Uterus (tissue), 2 donors: Measurements from ENCODE around the gene SPINT3.

Experiments used
- POLR2A ChIP-seq, 2 donors: fragments of 450-650 bp; IDR thresholded peaks; one replicate each; pipeline ENCODE4 v1.6.1; 2016; ENCODE audit warnings: antibody characterized with exemption in 2 of 2, mild to moderate bottlenecking in 1 of 2, moderate library complexity in 1 of 2
- TF ChIP-seq, protein P1 (sequence below), 4 experiments: fragments of 200-600 bp in 2 of 4; fragments of 450-650 bp in 2 of 4; sonication (generic) in 2 of 4; IDR thresholded peaks; one replicate each; pipeline ENCODE4 v1.5.1; 2016 to 2019; ENCODE audit warnings: antibody characterized with exemption in 4 of 4, mild to moderate bottlenecking in 2 of 4, moderate library complexity in 1 of 4

DNA sequence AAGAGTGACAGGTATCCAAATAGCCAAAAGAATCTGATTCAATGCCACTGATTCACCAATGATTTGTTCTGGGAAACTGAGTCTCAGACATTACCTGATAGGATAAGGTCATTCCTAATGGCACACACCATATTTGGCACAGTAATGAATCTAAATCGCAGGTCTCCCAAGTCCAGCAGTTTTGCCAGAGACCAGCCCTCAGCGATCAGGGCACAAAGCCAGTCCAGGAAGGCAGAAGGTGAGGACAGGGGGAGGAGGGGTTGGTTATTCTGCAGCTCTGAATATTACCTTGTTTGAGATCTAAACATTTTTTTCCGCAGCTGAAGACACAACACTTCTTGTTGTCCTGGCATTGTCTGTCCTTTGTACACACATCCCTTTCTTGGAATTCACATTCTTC lies 29.9 kb upstream of the SPINT3 start:
- TF ChIP-seq, protein P1, sequence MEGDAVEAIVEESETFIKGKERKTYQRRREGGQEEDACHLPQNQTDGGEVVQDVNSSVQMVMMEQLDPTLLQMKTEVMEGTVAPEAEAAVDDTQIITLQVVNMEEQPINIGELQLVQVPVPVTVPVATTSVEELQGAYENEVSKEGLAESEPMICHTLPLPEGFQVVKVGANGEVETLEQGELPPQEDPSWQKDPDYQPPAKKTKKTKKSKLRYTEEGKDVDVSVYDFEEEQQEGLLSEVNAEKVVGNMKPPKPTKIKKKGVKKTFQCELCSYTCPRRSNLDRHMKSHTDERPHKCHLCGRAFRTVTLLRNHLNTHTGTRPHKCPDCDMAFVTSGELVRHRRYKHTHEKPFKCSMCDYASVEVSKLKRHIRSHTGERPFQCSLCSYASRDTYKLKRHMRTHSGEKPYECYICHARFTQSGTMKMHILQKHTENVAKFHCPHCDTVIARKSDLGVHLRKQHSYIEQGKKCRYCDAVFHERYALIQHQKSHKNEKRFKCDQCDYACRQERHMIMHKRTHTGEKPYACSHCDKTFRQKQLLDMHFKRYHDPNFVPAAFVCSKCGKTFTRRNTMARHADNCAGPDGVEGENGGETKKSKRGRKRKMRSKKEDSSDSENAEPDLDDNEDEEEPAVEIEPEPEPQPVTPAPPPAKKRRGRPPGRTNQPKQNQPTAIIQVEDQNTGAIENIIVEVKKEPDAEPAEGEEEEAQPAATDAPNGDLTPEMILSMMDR (IDR thresholded peaks at IDR 0.05): no peak
- no peak for TF ChIP-seq POLR2A (IDR thresholded peaks at IDR 0.05)
